HG03196 (cell line): ENCODE data around the gene BATF.

Experiments
- ATAC-seq: cut with Tn5 transposase; IDR thresholded peaks from one replicate; pipeline ENCODE4 v1.9.1; 2021; ENCODE audit not compliant: unreplicated experiment

Gene BATF

DNA sequence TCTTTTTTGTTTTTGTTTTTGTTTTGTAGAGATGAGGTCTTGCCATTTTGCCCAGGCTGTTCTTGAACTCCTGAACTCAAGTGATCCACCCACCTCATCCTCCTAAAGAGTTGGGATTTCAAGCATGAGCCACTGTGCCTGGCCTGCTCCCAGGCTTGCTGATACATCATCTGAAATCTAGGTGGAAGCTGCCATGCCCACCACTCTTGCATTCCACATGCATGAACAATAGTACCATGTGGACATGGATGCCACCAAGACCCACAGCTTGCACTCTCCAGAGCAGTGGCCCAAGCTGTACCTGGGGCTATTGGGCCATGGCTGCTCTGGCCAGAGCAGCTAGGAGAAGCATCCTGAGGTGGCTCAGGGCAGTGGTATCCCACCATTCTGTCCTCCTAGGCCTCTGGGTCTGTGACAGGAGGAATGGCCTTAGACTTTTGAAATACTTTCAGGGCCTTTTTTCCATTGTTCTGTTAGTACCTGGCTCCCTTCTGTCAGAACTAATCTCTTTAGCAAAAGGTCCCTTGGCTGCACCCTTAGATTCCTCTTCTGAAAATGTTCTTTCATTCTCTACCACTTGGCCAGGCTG is 69.8 kb downstream of the BATF start:
- no peak for ATAC-seq

DNA sequence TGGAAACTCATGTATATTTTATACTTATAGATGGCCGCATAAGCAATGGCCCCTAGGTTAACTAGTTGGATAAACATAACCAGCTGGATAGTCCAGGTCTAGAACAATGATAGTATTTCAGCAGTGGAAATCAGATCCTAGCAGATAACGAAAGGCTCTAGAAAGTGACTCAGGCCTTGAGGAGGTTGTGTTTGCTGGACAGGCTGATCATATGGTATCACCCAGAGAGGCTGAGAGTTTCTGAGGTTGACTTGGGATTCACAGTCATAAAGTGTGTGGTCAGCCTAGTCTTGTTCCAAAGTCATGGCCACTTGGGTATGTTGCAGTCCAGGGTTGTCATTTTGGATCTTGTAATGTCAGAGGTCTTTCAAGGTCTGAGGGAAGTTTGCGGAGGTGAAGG is 73.0 kb downstream of the BATF start:
- no peak for ATAC-seq
